Measurements from ENCODE around the gene HTRA3.
"Not testable (repeated sequence)": the region's sequence is repeated elsewhere in the genome, so short reads cannot be mapped to it uniquely, and the experiment has no call there.

The HTRA3 gene

DNA sequence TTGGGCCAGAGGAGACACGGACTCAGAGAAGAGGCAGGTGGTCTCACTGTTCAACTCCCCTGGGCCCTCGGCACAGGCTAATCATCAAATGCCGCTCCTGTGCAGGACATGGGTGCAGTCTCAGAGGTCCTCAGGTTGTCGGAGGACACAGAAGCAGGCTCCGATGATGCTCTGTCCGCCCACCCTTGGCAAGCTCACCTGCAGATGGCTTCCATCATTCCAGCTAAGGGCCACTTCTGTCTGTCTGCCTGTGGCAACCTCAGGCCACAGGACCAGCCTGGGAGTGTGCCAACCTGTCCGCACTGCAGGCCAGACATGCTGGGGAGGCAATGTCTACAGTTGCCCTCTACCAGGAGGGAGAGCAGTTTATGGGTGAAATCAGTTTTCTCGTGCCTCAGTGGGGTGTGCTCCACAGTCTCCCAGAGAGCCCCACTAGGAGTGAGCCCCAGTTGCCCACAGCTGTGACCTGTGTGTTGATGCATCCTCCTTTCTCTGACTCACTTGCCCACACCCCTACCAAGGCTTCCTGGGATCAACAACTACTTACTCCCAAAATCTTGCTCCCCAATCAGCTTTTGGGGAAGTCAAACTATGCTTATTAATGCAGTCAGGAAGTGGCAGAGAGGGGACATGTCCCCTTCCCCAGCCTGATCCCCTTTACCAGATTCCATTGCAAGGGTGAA is 55.9 kb downstream of the HTRA3 start:
- no peak for DNase-seq (ENCODE audit: low spot score)

DNA sequence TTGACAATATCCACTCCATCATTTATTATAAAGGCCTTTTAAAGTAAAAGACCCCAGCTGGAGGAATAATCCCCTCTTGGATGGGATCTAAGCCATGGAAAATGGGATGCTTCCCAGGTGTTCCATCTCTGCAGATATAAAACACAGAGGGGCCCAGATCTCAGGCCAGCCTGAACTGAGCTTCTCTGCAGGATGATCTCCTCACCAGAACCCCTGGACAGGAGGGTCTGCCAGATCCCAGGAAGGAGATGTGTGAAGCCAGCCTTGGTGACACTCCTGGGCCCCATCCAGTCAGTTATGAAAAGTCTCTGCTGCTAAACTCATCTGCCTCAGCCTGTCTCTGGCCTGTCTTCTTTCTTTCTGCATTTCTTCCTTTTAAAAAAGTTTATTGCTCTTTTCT is 56.7 kb downstream of the HTRA3 start:
- DNase-seq (ENCODE audit: low spot score), result no peak

DNA sequence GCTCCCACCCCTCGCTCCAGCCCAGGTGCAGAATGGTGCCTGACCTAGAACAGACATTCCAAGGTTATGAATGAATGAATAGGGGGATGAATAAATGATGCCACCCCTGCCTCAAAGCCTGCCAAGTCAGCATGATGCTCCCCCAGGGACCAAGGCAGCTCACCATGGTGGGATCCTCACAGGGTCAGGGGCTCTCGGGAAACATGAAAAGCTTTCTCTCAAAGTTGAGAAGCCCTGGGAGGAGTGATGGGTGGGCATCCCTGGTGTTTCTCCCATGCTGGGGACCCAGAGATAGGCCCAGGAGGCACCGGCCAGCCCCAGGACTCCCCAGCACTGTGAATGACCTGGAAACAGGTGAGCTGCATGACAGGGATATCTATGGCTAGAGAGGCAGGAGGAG is 58.9 kb downstream of the HTRA3 start:
- no peak for DNase-seq (ENCODE audit: low spot score)

DNA sequence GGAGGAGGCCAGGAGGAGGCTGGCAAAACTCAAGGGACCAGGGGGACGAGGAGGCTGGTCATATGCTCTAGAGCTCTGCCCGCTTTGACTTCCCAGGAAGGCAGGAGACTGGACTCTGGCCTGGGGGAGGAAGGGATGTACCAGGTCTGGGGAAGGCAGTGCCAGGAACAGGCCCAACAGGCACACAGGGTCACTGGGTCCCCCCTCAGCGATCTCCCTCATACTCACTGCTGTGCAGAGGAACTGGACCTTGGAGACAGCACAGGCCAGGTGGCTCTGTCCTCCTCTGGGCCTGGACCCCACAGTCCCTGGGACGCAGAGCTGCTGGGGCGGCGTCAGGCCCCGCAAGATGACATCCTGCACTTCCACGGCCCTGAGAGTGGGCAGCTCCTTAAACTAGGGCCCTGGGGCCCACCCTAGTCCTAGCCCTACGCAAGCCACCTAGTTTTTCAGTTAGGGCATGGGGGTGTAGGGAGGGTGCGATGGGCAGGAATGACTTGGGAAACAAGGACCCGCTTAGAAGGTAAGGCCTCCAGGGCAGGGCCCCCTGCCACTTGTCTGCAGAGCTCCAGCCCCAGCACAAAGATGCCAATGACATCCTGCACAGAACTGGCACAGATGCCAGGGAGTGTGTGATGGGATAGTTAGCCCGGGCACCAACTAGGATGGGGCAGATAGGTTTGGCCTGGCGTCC is 59.5 kb downstream of the HTRA3 start:
- DNase-seq (ENCODE audit: low spot score), result no peak

DNA sequence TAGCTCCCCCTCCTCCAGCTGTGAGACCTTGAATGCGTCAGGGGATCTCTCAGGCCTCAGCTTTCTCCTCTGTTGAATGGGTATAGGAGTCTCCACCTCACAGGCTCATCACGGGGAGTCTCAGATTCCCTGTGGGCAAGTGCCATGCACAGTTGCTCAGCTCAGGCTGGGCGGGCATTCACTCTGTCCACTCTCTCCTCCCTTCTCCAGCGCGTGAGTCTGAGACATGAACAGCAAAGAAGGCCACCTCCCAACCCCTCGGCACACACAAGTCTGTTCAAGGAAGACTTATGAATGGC is 60.0 kb downstream of the HTRA3 start:
- DNase-seq (ENCODE audit: low spot score), result no peak

DNA sequence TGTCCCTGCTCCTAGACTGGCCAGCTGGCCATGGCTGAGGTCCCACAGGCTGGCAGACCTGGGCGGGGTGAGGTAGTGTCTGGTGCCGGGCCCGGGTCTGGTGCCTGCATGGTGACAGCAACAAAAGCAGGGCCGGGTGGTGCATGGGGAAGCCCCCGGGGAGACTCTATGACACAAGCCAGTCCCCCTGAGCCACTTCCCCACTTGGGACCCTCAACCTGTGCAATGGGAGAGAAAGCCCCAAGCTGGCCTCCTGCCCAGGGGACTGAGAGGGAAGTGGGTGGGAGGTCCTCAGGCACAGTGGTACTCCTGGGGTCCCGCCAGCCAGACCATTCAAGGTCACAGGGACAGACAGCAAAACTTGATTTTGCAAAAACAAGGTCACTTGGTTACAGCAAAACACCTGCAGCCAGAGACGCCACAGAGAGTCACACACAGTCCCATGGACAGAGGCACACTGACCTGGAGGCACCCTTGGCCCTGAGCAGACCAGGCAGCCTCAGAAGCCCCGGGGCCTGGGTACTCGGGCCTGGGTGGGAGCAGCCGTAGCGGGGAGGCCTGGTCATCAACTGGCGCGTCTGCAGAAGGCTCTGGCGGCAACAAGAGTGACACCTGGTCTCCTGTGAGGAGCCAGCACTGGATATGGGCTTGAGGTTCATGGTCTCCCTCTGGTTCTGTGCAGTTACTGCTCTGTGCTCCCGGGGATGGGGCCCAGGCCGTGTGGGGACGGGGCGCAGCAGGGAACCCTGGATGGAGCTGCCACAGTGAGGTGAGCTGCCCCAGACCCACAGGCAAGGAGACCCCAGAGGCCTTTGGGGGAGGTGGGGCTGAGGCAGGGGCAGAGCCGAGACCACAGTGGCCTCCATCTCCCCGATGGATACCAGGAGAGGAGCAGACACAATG is 60.6 kb downstream of the HTRA3 start:
- DNase-seq (ENCODE audit: low spot score), result no peak

DNA sequence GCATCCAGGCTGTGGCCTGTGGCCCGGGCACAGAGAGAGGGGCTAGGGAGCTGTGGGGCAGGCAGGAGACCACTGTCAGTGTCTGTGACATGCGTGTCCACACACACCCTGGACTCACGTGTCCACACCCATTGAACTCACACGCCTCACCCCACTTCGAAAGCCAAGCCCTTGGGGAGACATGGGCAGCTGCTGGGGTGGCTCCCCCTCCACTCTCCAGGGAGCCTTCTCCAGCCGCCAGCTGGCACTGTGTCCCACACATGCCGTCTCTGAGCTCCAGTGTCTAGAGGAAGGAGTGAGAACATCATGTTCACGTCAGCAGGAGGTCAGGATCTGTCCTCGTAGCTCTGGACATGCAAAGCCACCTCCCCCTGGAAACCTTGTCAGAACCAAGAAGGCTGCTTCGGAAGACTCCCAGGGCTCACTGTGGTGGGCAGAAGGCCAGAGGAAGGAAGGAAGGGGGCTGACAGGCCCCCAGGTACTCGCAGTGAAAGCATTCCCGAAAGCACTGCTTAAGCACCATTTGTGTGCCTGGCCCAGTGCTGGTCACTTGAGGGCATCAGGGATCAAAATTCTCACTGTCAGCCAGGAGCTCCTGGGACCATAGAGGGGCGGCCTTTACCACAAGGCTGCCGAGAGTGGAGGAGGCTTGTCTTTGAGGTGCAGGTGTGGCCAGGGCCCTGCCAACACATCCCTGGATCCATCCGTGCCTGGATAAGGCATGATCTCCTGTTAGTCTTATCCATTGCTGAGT is 61.4 kb downstream of the HTRA3 start:
- DNase-seq (ENCODE audit: low spot score), result no peak

DNA sequence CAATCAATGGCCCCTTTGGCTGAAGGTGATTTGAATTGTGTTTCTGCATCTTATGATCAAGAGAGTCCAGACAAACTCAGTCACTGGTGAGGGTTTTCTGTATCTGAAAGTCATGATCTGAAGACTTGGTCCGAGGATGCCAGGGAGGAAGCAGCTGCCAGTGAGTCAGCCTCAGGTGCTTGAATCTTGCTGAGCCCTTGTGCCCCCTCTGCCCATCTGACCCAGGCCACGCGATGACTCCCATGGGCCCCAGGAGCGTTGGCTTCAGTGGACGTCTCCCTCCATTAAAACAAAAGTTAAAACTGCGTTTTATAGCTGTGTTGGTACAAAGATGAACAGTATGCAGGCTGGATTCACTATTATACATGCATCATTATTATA is 62.0 kb downstream of the HTRA3 start:
- no peak for DNase-seq (ENCODE audit: low spot score)

DNA sequence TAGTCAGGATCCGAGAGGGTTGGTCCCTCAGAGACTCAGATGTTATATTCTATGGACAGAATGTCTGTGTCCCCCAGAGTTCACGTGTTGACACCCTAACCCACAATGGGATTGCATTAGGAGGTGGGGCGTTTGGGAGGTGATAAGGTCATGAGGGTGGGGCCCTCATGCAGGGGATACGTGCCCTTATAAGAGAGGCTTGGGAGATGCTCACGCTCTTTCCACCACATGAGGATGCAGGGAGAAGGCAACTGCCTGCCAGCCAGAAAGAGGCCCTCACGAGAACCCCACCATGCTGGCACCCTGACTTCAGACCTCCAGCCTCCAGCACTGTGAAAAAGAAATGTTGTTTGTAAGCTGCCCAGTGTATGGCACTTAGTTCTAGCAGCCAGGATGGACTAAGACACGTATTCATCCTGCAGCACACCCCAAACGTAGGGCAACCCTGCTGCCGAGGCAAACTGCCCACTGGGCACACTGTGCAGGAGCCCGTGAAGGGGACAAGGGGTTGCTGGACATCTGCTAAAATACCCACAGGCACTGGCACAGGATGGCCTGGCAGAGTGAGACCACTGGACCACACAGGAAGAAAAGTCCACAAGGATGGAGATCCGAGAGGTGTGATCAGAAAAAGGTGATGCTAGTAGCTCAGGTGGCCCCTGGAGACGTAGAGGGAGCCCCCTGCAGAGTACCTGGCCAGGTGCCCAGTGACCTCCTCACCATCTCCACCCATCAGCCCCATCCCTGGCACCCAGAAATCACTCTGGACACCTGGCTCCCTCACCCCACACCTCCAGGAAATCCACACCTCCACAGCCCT is 62.7 kb downstream of the HTRA3 start:
- no peak for DNase-seq (ENCODE audit: low spot score)

DNA sequence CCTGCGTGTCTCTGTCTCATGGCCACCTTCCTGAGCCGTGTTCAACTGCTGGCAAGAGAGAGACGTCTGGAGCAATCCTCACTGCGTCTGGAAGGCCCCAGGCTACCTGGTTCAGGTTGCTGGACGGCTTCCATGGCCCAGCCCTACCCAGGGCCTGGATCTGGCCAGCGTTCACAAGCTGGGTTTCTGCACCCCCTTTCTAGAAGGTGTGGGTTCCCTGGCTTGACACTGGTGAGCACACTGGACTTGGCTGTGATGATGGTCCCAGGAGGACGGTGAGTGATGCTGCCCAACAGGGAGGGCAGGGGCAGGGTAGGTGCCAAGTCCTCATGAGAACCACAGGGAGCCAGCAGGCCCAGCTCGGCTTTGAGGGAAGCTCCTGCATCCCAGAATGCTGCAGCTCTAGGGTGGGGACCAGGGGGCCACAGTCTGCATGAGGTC is 63.4 kb downstream of the HTRA3 start:
- DNase-seq (ENCODE audit: low spot score), result no peak

DNA sequence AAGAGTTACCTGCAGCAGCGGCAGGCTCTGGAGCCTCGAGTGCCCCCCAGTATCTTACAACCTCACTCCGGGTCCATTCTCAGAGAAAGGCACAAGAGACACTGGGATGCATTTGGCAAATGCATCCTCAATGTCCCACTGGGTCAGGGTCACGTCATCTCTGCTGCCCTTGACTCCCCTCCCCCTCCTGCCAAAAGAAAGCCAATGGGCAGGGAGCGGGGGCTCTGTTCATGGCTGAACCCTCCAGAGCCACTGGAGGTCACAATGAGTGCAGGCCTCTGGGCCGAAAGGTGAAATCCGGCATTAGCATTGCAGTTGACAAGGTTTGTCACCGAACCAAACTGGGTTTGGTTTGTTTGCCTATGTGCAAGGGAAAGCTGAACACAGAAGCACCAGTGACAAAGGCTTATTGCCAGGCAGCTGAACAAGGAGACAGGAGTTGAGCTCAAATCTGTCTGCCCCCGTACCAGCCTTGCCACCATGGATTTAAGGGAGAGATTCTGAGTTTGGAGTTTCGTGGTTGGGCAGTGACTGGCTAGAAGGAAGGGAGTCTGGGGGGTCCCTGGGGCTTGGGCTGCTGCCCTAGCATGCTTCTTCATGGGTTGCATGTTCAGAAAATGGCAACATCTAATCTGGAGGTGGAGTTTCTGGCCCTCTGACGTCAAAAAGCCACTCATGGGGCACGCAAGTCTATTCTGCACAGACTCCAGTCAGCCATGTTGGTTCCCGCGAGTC is 64.3 kb downstream of the HTRA3 start:
- no peak for DNase-seq (ENCODE audit: low spot score)

DNA sequence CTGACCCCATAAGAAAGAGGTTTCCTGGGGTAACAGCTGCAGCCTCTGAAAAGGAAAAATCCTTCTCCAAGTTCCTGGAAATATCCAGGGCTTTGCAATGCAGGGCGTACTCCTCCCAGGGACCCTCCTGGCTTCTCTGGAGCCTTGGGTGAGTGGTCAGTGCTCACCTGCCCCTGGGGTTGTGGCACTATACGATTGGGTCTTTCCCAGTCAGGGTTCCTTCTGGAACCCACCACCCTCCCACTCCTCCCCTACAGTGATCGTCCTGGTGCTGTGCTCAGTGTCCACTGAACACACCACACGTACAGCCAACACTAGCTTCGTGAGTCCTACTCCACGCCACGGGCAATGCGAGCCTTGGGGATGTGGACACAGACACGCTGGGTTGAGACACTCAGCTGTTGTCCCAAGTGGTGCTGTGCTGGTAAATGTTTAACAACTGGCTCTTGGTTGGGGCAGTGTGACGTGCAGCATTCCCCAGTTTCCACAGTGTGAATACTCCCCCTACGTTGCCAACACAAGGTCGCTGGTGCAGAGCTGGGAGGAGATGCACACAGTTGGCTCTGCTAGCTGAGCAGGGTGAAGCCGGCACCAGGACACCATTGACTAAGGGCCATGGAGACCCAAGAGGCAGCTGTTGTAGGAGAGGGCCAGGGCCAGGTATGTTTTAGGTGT is 65.4 kb downstream of the HTRA3 start:
- no peak for DNase-seq (ENCODE audit: low spot score)

DNA sequence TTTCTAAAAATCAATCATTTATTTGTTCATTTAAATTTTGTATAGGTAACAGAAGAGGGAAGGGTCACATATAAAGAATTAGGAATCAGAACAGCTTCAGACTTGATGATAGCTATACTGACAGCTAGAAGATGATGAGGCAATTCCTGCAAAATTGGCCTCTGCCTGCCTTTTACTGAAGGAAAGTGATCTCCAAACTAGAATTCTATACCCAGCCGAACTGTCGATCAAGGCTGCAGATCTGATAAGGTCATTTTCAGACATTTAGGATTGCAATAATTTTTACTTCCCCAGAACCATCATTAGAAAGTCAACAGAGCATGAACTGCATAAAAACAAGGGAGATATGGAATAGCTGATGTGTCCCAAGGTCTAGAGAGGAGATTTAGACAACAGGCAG is 66.3 kb downstream of the HTRA3 start:
- DNase-seq (ENCODE audit: low spot score), result no peak

DNA sequence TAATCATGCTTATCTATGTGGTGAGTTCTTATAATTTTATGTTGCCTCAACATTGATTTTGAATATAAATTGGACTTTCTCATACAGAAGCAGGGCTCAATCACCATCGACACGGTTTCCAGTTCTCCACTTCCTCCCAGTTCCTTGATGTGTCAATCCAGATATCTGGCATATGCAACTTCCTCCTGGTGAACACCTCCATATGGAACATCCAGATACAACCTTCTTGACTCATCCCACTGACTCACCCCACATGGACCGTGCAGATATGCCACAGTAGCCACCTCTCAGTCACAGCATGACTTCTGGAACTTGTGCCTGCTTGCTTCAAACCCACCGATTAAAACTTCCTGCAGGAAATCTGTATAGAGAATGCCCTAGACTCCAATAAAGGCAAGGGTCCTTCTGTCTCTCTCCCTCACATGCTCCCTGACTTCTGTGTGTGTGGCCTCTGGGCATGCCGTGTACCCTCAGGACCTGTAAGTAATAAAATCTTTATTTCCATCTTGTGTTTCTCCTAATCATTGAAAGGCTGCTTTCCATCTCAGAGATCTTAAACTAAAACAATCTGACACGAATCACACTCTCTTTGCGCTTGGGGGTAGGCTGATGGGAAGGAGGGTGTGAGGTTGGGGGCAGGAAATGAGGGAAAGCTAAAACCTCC is 67.0 kb downstream of the HTRA3 start:
- DNase-seq (ENCODE audit: low spot score), result no peak

DNA sequence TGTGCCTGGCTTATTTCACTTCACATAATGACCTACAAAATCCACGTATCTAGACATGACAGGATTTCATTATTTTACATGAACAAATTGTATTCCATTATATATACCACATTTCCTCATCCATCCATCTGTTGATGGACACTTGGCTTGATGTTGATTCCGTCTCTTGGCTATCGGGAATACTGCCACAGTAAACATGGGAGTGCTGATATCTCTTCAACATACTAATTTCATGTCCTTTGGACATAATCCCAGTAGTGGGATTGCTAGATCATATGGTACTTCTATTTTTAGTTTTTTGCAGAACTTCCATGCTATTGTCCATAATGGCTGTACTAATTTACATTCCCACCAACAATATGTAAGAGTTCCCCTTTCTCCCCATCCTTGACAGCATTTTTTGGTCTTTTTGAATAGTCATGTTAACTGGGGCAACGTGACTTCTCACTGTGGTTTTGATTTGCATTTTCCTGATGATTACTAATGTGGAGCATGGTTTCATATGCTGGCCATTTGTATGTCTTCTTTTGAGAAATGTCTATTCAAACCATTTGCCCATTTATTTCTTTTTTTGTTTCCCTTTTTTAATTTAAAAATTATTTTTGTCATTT is 68.9 kb downstream of the HTRA3 start:
- no peak for DNase-seq (ENCODE audit: low spot score)

DNA sequence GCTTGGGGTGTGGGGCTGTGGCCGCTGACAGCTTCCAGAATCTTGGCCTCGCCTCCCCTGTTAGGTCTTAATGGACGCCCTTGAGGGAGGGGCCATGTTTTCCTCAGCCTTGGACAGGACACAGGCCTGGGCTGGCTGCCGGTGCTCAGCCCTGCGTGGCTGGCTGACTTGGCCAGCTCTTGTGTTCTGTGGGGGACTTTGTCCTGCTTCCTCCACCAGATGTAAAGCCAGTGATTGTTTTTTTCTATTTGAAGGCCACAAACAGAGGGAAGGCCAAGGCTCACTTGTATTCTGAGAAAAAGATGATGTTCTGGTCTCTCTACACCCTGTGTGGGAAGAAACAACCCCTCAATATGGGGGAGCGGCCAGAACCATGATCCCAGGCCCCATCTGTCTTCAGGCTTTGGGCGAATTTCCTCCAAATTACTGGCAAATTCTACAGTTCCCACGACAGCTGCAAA is 71.3 kb downstream of the HTRA3 start:
- DNase-seq (ENCODE audit: low spot score), result no peak

DNA sequence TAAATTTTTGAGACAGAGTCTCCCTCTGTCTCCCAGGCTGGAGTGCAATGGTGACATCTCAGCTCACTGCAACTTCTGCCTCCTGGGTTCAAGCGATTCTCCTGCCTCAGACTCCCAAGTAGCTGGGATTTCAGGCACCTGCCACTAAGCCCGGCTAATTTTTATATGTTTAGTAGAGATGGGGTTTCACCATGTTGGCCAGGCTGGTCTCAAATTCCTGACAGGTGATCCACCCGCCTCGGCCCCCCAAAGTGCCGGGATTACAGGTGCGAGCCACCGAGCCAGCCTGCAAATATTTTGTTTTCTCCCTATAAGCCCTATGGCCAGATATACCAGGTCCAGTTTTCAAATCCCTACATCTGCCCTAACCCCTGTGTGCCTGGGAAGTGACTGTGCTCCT is 71.7 kb downstream of the HTRA3 start:
- DNase-seq (ENCODE audit: low spot score), result not testable (repeated sequence)

DNA sequence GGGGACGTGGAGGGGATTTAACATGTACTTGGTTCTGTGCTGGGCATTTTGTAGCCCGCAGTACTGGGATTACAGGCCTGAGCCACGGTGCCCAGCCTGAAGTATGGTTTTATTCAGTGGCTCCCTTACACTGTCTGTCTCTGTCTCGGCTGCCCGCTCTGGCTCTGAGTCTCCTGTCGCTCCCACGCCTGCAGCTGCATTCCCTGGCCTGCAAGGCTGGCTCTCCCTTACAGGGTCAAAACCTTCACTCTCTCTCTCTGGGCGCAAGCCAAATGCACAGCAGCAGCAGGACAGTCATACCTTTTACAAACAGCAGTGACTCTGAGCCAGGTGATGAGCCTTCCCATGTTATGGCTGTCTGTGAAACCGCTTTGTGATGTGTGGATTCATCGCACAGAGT is 72.1 kb downstream of the HTRA3 start:
- no peak for DNase-seq (ENCODE audit: low spot score)

DNA sequence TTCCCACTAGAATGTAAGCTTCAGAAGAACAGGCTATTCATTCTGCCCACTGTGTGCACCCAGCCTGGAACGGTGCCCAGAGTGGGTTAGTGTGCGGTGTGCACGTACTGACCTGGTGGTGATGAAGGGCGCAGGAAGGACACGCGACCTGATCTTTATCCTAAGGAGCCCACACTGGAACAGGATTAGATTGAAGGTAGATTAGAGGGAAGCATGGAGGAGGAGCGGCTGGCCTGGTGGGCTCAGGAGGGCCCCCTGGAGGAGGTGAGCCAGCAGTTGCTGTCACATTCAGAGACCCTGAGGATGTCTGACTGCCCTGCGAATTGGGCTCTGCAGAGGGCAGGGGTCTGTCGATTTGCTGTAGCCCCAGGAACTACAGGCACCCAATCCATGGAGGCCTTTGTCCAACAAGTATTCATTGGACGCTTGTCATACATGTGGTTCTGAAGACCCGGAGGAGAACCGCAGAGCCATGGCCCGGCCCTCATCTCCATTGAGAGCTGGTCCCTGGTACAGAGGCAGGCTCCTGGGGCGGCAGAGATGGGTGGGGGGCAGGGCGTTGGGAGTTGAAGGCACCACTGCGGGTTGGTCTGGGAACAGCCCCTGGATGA is 73.2 kb downstream of the HTRA3 start:
- DNase-seq (ENCODE audit: low spot score), result no peak
